Kidney (tissue), 14 donors: ENCODE data around the gene KRTAP17-1. TPM values are rescaled to one million over a fixed set of nuclear protein-coding genes. Genes with fewer than 3 reads are reported as not detected.

Experiments used
- DNase-seq, 5 donors: peaks; one replicate each; pipeline ENCODE4 v3.0.0-alpha.2; 2013 to 2020
- FAIRE-seq: peaks from 2 replicates; lab custom pipeline; 2012; peaks lifted over from hg19 to GRCh38; lab: Jason Lieb, UNC
- H3K27ac ChIP-seq, 2 donors: one replicate each; pipeline ENCODE4 v1.7.0; 2013; ENCODE audit warnings: low read depth in 2 of 2, low read length in 2 of 2, inconsistent platforms in 1 of 2
- H3K27me3 ChIP-seq: one replicate; pipeline ENCODE4 v1.7.1; 2013; ENCODE audit warnings: low read length, inconsistent platforms; ENCODE audit not compliant: control insufficient read depth, insufficient read depth
- H3K36me3 ChIP-seq, 3 donors: one replicate each; pipeline versions ENCODE4 v1.7.0 to v1.7.1; 2013; ENCODE audit warnings: low read length in 3 of 3, control low read depth in 1 of 3, inconsistent platforms in 1 of 3; ENCODE audit not compliant: insufficient read depth in 3 of 3, control insufficient read depth in 2 of 3
- H3K4me1 ChIP-seq, 3 donors: one replicate each; pipeline versions ENCODE4 v1.7.0 to v1.7.1; 2013; ENCODE audit warnings: low read length in 3 of 3, inconsistent platforms in 1 of 3, low read depth in 1 of 3; ENCODE audit not compliant: control insufficient read depth in 2 of 3, insufficient read depth in 2 of 3
- H3K4me3 ChIP-seq, 3 donors: one replicate each; pipeline versions ENCODE4 v1.7.0 to v1.8.1; 2013; ENCODE audit warnings: low read length in 3 of 3, control low read depth in 1 of 3, inconsistent platforms in 1 of 3
- H3K9ac ChIP-seq, 3 donors: one replicate each; pipeline versions ENCODE4 v1.7.0 to v1.7.1; 2013; ENCODE audit warnings: low read length in 3 of 3, control low read depth in 1 of 3, inconsistent platforms in 1 of 3
- H3K9me3 ChIP-seq, 3 donors: one replicate each; pipeline versions ENCODE4 v1.7.0 to v1.7.1; 2013; ENCODE audit warnings: low read length in 3 of 3, control low read depth in 1 of 3, inconsistent platforms in 1 of 3; ENCODE audit not compliant: control insufficient read depth in 2 of 3, insufficient read depth in 1 of 3
- CTCF ChIP-seq: IDR thresholded peaks from 3 replicates; pipeline ENCODE4 v1.5.1; 2012; ENCODE audit warnings: mild to moderate bottlenecking, moderate library complexity, borderline replicate concordance; ENCODE audit not compliant: insufficient read depth; ENCODE audit errors: extremely low read depth
- intact Hi-C: fragments of 100-400 bp; cut with DNase I; formaldehyde crosslinking; loops from one replicate; pipeline ENCODE4 v1.11.1; 2022
- polyA plus RNA-seq: library from polyadenylated mRNA; stranded (reverse); fragments of 350-450 nt; fragmentation: Illumina TruSeq; extraction: RNeasy Lipid Tissue Mini Kit (QIAGEN cat#74804); gene quantifications from one replicate; pipeline ENCODE4 v1.2.3, GENCODE V29; 2014; ENCODE audit warnings: low read depth, low replicate concordance; ENCODE audit not compliant: insufficient read depth
- total RNA-seq: library from RNA; stranded (reverse); fragmentation: NEBNext Ultra II Directional; extraction: Animal tissue kit (Norgen Biotek cat#: 25700); gene quantifications from one replicate; pipeline ENCODE4 v1.2.1, GENCODE V29; 2021
- donor health status: control.
- donor health status: control.
- donor health status: control.
- donor health status: control.
- donor health status: control.
- donor health status: DM: yes; HTN: yes; CAD: no.
- donor health status: Normal renal cell carcinoma (clear cell type).

Gene KRTAP17-1
- total and polyA plus RNA-seq, 2 donors from 2014 or later = not detected

- no peak for TF ChIP-seq CTCF
- no peak for DNase-seq
- intact Hi-C loops = no loop called here
- H3K27ac ChIP-seq = no peak overlapping the region
- H3K4me3 ChIP-seq = no peak overlapping the region
- no peaks in the 10 kb centered on the region for H3K27me3 ChIP-seq
- no peak overlapping the region for H3K9ac ChIP-seq
- no peaks in the 10 kb centered on the region for H3K9me3 ChIP-seq
- H3K4me1 ChIP-seq = no peaks in the 10 kb centered on the region
- FAIRE-seq = no peak
- no peaks in the 10 kb centered on the region for H3K36me3 ChIP-seq
Measured at GRCh38 chr17:41302981-41303380, 12.5 kb downstream of the KRTAP17-1 start.

- no peak within 1 kb of the TSS for H3K9ac ChIP-seq
- no peak within 1 kb of the TSS for H3K4me3 ChIP-seq
- no peak for TF ChIP-seq CTCF
- DNase-seq (no peak), FAIRE-seq (no peak)
- H3K36me3 ChIP-seq = no peaks in the 10 kb centered on the region
- no peaks in the 10 kb centered on the region for H3K9me3 ChIP-seq
- H3K4me1 ChIP-seq = no peaks in the 10 kb centered on the region
- no peak within 1 kb of the TSS for H3K27ac ChIP-seq
- H3K27me3 ChIP-seq = no peaks in the 10 kb centered on the region
- intact Hi-C loops = no loop called here
Measured at GRCh38 chr17:41301916-41302901, 13.3 kb downstream of the KRTAP17-1 start, which contains the start of gene KRTAP29-1. Gene KRTAP29-1 (minus strand): TSS chr17:41302851. CDS start chr17:41302851, 0 bp downstream.

GRCh38 chr17:41301204-41301790 lies 14.2 kb downstream of the KRTAP17-1 start:
- H3K27me3 ChIP-seq = no peaks in the 10 kb centered on the region
- no peak overlapping the region for H3K27ac ChIP-seq
- FAIRE-seq (no peak), DNase-seq (no peak)
- H3K9ac ChIP-seq = no peak overlapping the region
- intact Hi-C loops = no loop called here
- H3K36me3 ChIP-seq = no peaks in the 10 kb centered on the region
- TF ChIP-seq CTCF = no peak
- H3K9me3 ChIP-seq = no peaks in the 10 kb centered on the region
- no peak overlapping the region for H3K4me3 ChIP-seq
- H3K4me1 ChIP-seq = no peaks in the 10 kb centered on the region
